Keratinocyte (primary cell): Measurements from ENCODE around the gene ZNF407.

Experiments
- CTCF ChIP-seq, 3 experiments: IDR thresholded peaks in 1 of 3; conservative IDR thresholded peaks in 1 of 3; optimal IDR thresholded peaks in 1 of 3; 2 replicates in 2 of 3; 3 replicates in 1 of 3; pipeline versions ENCODE3 to v1.5.1; 2011; ENCODE audit warnings: low read length in 3 of 3, mild to moderate bottlenecking in 3 of 3, moderate library complexity in 2 of 3, control low read depth in 1 of 3, inconsistent platforms in 1 of 3; ENCODE audit not compliant: insufficient read depth in 2 of 3; ENCODE audit errors: extremely low read depth in 1 of 3
- EZH2 ChIP-seq: IDR thresholded peaks from one replicate; pipeline ENCODE4 v1.6.1; 2012; ENCODE audit warnings: inconsistent platforms, mild to moderate bottlenecking, low read length, moderate library complexity

GRCh38 chr18:74695170-74695569 is 97.5 kb downstream of the ZNF407 start:
- TF ChIP-seq CTCF (optimal IDR thresholded peaks at IDR 0.05 in 1 of 3, IDR thresholded peaks at IDR 0.05 in 1 of 3, conservative IDR thresholded peaks at IDR 0.05 in 1 of 3; ENCODE audit: extremely low read depth in 1 of 3, insufficient read depth in 2 of 3, low read length in 3 of 3) = no peak
- no peak for TF ChIP-seq EZH2
